Mucosa of rectum (tissue), 2 donors: ENCODE data around the gene PCDHGC3.

Experiments used
- H3K27ac ChIP-seq, 2 donors: one replicate each; pipeline ENCODE4 v1.7.0; 2013; ENCODE audit warnings: inconsistent platforms in 2 of 2, low read depth in 2 of 2, low read length in 2 of 2
- H3K27me3 ChIP-seq, 2 donors: one replicate each; pipeline ENCODE4 v1.7.0; 2013; ENCODE audit warnings: low read length in 2 of 2; ENCODE audit not compliant: control insufficient read depth in 2 of 2, insufficient read depth in 2 of 2
- H3K36me3 ChIP-seq, 2 donors: one replicate each; pipeline ENCODE4 v1.7.0; 2013; ENCODE audit warnings: low read length in 2 of 2; ENCODE audit not compliant: control insufficient read depth in 2 of 2, insufficient read depth in 2 of 2
- H3K4me1 ChIP-seq, 2 donors: one replicate each; pipeline ENCODE4 v1.7.0; 2013; ENCODE audit warnings: low read length in 2 of 2, mild to moderate bottlenecking in 1 of 2; ENCODE audit not compliant: control insufficient read depth in 2 of 2, insufficient read depth in 2 of 2
- H3K4me3 ChIP-seq, 2 donors: one replicate each; pipeline ENCODE4 v1.7.0; 2013; ENCODE audit warnings: low read length in 2 of 2
- H3K9ac ChIP-seq, 2 donors: one replicate each; pipeline ENCODE4 v1.7.0; 2013; ENCODE audit warnings: low read length in 2 of 2, low read depth in 1 of 2, mild to moderate bottlenecking in 1 of 2
- H3K9me3 ChIP-seq, 2 donors: one replicate each; pipeline ENCODE4 v1.7.0; 2013; ENCODE audit warnings: low read length in 2 of 2; ENCODE audit not compliant: control insufficient read depth in 2 of 2
- donor health status: healthy.
- donor health status: Normal muscosa, but diverticular disease.

Gene PCDHGC3

GRCh38 chr5:141507387-141508091 is 31.8 kb downstream of the PCDHGC3 start:
- H3K9ac ChIP-seq = no peak overlapping the region
- H3K27ac ChIP-seq = peak overlapping the region; percentile 60 to 71
- peaks cover 0 to 12% of the 10 kb centered on the region in 2 donors for H3K36me3 ChIP-seq
- H3K4me1 ChIP-seq = peaks cover 0 to 15% of the 10 kb centered on the region in 2 donors
- no peak overlapping the region for H3K4me3 ChIP-seq
- no peaks in the 10 kb centered on the region for H3K27me3 ChIP-seq
- H3K9me3 ChIP-seq = no peaks in the 10 kb centered on the region

GRCh38 chr5:141508440-141508797 is 32.7 kb downstream of the PCDHGC3 start:
- Histone ChIP-seq H3K9me3 (no peaks in the 10 kb centered on the region), H3K4me1 (peaks cover 2 to 22% of the 10 kb centered on the region in 2 donors), H3K27me3 (no peaks in the 10 kb centered on the region), H3K36me3 (peaks cover 0 to 12% of the 10 kb centered on the region in 2 donors), H3K4me3 (no peak overlapping the region), H3K9ac (no peak overlapping the region), H3K27ac (peak overlapping the region; percentile 60 to 71)

DNA sequence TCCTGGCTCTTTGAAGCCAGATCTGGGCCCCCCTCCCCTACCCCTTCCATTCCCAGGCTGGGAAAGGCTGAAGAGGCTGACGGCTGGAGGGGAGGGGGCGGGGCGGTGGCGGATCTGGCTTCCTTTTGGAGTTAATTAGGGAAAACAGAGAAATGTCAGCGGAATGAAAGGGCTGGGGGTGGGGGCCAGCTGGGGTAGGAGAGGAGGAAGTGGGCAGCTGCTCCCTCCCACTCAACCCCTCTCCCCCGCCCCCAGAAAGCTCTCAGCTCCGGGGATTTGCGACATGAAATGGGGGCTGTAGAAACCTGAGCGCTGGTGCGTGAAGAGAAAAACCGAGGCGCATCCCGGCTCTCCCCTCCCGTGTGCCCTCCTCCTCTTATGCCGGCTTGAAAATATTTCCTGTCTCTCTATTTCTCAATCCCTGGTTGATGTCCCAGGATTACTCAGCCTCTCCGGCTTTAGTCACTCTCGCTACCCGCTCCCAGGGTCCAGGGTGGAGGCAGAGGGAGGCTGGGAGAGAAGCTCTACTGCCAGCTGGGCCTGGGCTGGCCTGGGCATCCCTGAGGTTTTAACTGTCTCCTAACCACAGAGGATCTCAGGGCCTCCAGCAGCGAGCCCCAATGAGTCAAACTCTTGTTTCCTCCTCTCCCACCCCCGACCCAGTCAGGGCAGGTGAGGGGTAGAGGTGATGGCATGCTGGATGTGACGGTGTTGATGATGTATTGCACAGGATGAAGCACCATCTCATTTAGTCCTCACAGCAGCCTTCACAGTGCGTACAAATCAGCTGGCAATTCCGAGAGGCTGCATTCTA is 33.2 kb downstream of the PCDHGC3 start:
- peak overlapping the region in 1 of 2 donors; percentile 8 for H3K9ac ChIP-seq
- peak overlapping the region in 1 of 2 donors; percentile 38 for H3K4me3 ChIP-seq
- H3K4me1 ChIP-seq = peaks cover 3 to 26% of the 10 kb centered on the region in 2 donors

DNA sequence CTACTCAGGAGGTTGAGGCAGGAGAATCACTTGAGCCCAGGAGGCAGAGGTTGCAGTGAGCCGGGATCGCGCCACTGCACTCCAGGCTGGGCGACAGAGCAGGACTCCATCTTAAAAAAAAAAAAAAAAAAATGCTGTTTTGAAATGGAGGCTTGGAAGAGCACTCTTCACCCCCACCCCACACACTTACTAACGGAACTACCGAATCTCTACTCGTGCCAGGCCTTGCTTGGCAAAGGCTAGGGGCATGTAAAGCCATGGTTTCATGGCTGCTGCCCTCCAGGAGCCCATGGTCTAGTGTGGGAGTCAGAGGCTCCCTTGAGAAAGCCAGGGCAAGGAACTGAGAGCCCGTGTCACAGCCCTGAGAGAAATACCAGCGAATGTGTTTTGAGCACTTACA is 34.4 kb downstream of the PCDHGC3 start:
- H3K27me3 ChIP-seq = no peaks in the 10 kb centered on the region
- H3K27ac ChIP-seq = no peak overlapping the region
- H3K36me3 ChIP-seq = peaks cover 0 to 12% of the 10 kb centered on the region in 2 donors
- H3K4me1 ChIP-seq = peaks cover 6 to 30% of the 10 kb centered on the region in 2 donors
- no peak overlapping the region for H3K4me3 ChIP-seq
- no peaks in the 10 kb centered on the region for H3K9me3 ChIP-seq
- H3K9ac ChIP-seq = no peak overlapping the region

More for the DNA sequence above, 33.2 kb downstream of the PCDHGC3 start:
- Histone ChIP-seq H3K9me3 (no peaks in the 10 kb centered on the region), H3K27me3 (no peaks in the 10 kb centered on the region), H3K36me3 (peaks cover 0 to 12% of the 10 kb centered on the region in 2 donors), H3K27ac (peak overlapping the region; percentile 60 to 77)

GRCh38 chr5:141510850-141511601 is 35.3 kb downstream of the PCDHGC3 start:
- Histone ChIP-seq H3K27ac (no peak overlapping the region), H3K4me3 (no peak overlapping the region), H3K9me3 (no peaks in the 10 kb centered on the region), H3K4me1 (peaks cover 6 to 30% of the 10 kb centered on the region in 2 donors), H3K27me3 (no peaks in the 10 kb centered on the region), H3K36me3 (peaks cover 0 to 12% of the 10 kb centered on the region in 2 donors), H3K9ac (no peak overlapping the region)

GRCh38 chr5:141511771-141512325 is 36.1 kb downstream of the PCDHGC3 start:
- Histone ChIP-seq H3K9me3 (no peaks in the 10 kb centered on the region), H3K4me3 (peak overlapping the region in 1 of 2 donors; percentile 75), H3K36me3 (peaks cover 4 to 20% of the 10 kb centered on the region in 2 donors), H3K27ac (peak overlapping the region in 1 of 2 donors; percentile 68), H3K27me3 (no peaks in the 10 kb centered on the region), H3K9ac (no peak overlapping the region), H3K4me1 (peaks cover 6 to 30% of the 10 kb centered on the region in 2 donors)

DNA sequence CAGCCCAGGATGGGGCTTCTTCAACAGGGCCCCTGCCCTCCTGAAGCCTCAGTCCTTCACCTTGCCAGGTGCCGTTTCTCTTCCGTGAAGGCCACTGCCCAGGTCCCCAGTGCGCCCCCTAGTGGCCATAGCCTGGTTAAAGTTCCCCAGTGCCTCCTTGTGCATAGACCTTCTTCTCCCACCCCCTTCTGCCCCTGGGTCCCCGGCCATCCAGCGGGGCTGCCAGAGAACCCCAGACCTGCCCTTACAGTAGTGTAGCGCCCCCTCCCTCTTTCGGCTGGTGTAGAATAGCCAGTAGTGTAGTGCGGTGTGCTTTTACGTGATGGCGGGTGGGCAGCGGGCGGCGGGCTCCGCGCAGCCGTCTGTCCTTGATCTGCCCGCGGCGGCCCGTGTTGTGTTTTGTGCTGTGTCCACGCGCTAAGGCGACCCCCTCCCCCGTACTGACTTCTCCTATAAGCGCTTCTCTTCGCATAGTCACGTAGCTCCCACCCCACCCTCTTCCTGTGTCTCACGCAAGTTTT is 36.7 kb downstream of the PCDHGC3 start:
- Histone ChIP-seq H3K36me3 (peaks cover 10 to 22% of the 10 kb centered on the region in 2 donors), H3K27me3 (no peaks in the 10 kb centered on the region), H3K9me3 (no peaks in the 10 kb centered on the region), H3K27ac (peak overlapping the region; percentile 5 to 68), H3K4me1 (peaks cover 6 to 27% of the 10 kb centered on the region in 2 donors), H3K4me3 (peak overlapping the region; percentile 59 to 75), H3K9ac (peak overlapping the region; percentile 32 to 37)

GRCh38 chr5:141512911-141513626 is 37.3 kb downstream of the PCDHGC3 start:
- peak overlapping the region; percentile 59 to 75 for H3K4me3 ChIP-seq
- H3K4me1 ChIP-seq = peaks cover 6 to 23% of the 10 kb centered on the region in 2 donors
- no peaks in the 10 kb centered on the region for H3K27me3 ChIP-seq
- no peaks in the 10 kb centered on the region for H3K9me3 ChIP-seq
- H3K27ac ChIP-seq = peak overlapping the region; percentile 47 to 68
- H3K9ac ChIP-seq = peak overlapping the region; percentile 47 to 61
- peaks cover 11 to 27% of the 10 kb centered on the region in 2 donors for H3K36me3 ChIP-seq
